Measurements from ENCODE around the gene CDON.

DNA sequence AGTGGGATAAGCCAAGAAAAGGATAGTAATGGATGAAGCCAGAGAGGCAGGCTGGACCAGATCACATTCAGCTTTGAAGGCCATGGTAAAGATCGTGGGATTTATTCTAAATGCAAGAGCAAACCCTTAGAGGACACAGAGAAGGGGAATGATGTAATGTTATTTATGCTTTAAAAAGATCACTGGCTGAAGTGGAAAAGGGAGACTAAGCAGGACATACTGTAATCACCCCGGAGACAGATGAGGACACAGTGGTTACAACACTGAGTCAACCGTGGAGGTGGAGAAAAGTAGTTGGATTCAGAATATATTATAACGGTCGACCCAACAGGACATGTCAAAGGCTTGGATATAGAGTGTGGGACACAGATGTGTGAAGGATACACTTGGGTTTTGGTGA, 38.5 kb downstream of the CDON start:
- TF ChIP-seq GATA3 (IDR thresholded peaks at IDR 0.05; ENCODE audit: low read depth, low read length): no peak
- TF ChIP-seq GATA2 (IDR thresholded peaks at IDR 0.05; ENCODE audit: low read depth, low read length): no peak
